EL (cell line): ENCODE measurements around the gene MARCHF10.
A peak's percentile ranks its signal among the peaks of the same experiment; 100 is the strongest.

Source experiments
- DNase-seq: peaks from one replicate; pipeline ENCODE4 v3.0.0-alpha.2; 2016

Gene MARCHF10

GRCh38 chr17:62751060-62751691 lies 56.9 kb downstream of the MARCHF10 start:
- peak; percentile 31 for DNase-seq

DNA sequence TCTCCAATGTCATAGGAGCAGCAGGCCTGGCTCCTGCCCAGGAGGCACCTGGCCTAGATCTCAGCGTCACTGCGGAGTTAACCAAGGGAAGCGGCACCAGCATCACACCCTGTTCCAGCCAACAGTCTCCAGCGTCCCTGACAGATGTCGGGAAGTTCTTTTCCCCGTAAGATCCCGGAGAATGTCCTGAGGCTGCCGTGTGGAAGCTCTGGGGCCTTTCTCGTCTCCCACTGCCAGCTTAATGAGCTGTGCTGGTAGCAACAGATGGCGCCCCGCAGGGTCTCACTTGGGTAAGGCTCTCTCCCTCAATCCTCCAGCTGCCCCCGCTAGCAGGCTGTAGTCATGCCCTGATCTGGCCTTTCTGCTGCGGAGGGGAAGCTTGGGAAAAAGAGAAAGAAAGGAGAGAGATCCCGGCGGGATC lies 57.5 kb downstream of the MARCHF10 start:
- peak; percentile 21 for DNase-seq

- DNase-seq: no peak
Measured at GRCh38 chr17:62749926-62750325, 58.2 kb downstream of the MARCHF10 start.

GRCh38 chr17:62746941-62747340 lies 61.2 kb downstream of the MARCHF10 start:
- DNase-seq: no peak

GRCh38 chr17:62745806-62746205 lies 62.3 kb downstream of the MARCHF10 start:
- no peak for DNase-seq

- no peak for DNase-seq
Measured at GRCh38 chr17:62744259-62744658, 63.9 kb downstream of the MARCHF10 start.

- no peak for DNase-seq
Measured at GRCh38 chr17:62741290-62741689, 66.8 kb downstream of the MARCHF10 start.

- DNase-seq: no peak
Measured at GRCh38 chr17:62739645-62740388, 68.3 kb downstream of the MARCHF10 start.

DNA sequence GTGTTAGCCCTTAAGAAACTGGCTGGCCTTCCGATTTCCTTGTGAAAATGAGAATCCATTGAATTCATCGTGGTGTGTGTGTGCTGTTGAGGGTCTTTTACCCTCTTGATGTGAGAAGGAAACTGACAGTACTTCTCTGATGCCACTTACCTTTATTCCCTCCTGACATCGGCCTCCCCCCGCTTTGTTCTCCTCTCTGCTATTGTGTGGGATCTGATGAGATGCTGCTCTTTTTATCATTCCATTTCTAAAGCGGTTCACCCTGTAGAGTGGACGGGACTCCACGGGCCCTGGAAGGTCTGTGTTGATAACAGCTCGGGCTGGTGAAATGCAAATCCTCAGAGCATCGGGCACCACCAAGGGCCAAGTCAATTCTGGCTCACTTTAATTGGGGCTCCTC lies 69.8 kb downstream of the MARCHF10 start:
- no peak for DNase-seq

DNA sequence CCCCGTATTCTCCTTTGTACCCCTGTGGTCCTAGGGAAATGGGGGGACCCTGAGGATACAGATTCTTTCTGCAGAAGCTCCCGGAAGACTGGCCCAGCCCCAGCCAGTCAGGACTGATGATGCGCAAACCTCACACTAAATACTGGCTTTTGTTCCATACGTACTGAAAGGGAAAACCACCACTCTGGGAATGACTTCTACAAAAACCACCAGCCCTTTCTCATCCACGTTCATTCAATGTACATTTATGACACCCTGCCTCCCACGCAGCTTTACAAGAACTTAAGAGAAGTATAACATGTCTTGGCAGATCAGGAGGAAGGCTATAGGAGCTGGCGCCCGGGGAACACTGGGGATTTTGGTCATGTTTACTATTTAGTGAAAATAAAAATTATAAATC lies 70.6 kb downstream of the MARCHF10 start:
- DNase-seq: no peak

DNA sequence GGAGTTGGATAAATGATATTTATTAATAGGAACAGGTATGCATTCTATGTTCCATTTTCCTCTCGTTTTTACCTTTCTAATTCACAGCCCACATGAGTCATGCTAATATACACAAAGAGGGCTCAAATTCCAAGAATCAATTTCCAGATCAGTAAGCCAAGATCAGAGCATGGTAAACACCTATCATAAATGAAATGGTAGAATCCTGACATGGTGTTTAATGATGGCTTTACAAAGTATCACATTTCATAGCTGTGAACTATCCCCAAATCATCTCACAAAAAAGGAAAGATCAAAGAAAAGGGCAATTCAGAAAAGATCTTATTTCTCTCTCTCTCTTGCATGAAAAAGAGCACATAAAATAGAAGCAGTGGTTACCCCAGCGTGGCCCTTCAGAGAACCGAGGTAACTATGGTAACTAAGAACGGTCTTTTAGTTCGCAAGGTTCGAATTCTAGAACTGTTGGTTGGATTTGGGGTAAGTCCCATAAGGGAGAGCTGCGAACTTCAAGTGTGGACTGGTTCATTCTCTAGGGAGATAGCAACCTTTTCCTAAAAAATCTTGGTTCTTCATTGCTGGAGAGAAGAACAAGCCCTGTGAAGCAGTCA lies 73.0 kb downstream of the MARCHF10 start:
- no peak for DNase-seq

DNA sequence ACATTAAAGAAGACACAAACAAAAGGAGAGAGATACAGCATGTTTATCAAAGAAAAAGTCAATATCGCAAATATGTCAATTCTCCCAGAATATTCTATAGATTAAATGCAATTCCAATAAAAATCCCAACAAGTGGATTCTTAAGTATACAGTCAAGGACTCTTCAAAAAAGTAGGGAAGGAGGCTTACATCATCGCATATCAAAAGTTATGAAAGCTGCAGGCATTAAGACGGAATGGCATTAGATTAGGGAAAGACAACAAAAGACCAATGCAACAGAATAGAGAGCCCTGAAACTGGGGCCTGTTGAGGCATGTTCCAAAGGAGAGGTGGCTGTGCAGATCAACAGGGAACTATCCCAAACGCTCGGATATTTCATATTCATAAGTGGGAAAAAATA lies 76.0 kb downstream of the MARCHF10 start:
- DNase-seq: no peak

DNA sequence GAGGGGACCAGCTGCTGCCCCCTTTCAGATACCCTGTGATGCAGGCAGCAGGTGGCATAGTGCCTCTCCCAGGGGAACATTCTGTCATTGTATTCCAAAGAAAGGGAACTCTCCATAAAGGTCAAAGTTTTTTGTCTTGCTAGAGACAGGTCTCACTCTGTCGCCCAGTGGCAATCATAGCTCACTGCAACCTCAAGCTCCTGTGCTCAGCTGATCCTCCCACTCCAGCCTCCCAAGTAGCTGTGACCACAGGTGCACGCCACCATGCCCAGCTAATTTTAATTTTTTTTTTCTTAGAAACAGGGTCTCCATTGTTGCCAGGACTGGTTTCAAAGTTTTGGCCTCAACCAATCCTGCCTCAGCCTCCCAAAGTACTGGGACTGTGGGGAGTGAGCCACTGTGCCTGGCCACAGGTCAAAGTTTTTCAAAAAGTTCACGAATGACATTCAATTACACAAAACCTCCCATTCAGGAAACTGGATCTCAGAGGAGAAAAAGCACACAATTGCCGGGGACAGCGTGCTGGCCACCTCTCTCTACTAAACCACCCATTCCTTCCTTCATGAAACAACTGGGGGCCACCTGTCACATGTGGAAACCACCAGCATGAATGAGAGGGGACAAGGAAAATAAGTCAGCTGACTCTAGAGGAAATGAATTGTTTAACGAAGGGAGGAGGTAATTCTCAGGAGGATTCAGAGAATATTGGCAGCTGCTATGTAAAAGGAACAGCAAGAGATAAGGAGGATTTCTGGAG lies 80.0 kb downstream of the MARCHF10 start:
- DNase-seq: no peak

GRCh38 chr17:62725791-62726249 lies 82.3 kb downstream of the MARCHF10 start:
- DNase-seq: peak; percentile 90

DNA sequence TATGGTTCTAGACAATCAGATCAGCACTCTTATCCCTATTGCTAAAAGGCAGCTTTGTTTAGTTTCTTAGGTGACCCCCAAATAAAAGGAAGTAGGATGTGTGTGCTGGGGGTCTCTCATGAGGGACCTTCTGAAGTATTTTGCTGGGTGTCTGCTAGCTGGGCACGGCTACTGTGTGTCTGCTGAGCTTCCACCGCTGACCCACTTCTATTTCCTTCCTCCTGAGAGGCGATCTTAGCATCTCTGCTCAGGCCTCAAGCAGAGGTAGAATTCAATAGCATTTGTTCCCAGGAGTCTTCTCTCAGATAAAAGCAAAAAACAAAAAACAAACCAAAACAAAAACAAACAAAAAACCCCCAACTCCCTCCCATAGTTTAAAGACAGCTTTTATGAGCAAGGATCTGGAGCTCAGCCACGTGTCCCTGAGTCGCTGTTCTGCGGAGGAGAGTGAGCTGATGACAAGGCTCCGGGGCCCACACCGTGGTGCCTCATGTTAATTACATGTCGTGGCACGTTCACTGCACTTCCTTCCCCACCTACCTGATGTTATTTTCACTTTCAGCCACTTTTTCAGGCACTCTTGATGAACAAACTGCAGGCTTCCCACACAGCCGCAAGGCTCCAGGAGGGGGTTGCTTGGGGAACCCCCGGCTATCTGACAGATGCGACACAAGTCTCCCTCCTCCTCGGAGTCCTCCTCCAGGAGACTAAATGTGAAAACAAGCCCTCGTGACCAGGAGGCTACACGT lies 83.5 kb downstream of the MARCHF10 start:
- DNase-seq: no peak

- no peak for DNase-seq
Measured at GRCh38 chr17:62723842-62724241, 84.3 kb downstream of the MARCHF10 start.

DNA sequence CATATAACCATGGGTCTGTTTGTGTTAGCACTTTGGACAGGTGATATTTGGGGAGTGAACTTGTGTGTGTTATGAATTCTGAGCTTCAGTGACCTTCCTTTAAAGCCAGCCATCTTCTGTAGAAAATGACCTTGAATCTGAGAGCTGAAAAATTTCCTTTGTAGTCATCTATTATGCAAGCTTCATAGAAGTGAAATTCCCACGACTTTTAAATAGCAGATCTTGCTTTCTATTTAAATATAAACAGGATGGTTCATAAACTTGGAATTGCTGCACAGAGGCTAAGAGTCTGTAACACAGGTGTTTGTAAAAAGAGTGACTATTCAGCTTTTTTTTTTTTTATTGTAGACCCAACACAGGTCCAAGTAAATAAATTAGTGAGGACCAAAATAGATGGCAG lies 85.5 kb downstream of the MARCHF10 start:
- no peak for DNase-seq

DNA sequence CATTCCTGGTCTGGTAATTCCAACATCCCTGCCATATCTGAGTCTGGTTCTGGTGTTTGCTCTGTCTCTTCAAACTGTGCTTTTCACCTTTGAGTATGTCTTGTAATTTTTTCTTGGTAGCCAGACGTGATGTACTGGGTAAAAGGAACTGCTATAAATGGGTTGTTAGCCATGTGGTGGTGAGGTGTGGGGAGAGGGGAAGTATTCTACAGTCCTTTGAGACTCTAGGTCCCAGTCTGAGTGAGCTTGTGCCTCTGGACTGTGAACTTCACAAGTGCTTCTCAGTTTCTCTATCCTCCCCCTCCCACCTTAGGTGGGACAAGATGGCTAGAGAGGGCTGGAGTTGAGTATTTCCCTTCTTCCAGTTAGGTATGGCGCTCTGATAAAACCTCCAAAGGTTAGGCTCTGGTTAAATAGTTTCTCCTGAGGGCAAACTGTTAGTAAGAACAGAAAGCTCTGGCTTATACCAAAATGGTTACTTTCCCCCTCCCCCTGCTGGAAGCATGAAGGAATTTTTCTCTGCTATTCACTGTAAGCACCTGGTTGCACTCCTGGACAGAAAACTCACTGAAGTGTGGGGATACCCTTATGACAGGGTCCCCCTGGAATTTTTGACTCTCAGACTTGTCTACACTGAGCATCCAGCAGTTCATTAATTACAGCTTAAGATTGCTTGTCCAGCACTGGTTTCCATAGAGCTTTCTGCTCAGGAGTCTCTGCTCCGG lies 87.8 kb downstream of the MARCHF10 start:
- peak; percentile 25 for DNase-seq

- no peak for DNase-seq
Measured at GRCh38 chr17:62719586-62719985, 88.5 kb downstream of the MARCHF10 start.

DNA sequence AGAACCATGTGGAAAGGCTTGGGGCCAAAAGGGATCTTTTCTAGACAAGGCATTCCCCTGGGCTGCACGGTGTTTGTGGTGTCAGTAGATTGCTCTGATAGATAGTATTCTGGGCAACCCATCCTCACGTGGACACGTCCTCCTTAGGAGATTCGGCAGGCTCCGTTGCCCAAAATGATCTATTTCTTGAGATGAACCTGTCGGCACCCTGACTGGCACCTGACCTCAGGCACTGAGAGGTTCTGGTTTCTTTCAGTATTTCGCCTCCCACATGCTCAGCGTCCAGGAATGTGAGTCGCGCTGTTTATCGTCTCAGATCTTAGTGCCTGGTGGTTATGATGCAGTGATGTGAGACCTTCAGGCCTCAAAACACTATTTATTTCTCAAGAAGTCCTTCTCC lies 89.7 kb downstream of the MARCHF10 start:
- DNase-seq: peak; percentile 81

GRCh38 chr17:62717889-62718288 lies 90.2 kb downstream of the MARCHF10 start:
- DNase-seq: no peak

- DNase-seq: no peak
Measured at GRCh38 chr17:62717589-62717855, 90.6 kb downstream of the MARCHF10 start.
